Measurements from ENCODE around the gene MPP1.

Gene MPP1

DNA sequence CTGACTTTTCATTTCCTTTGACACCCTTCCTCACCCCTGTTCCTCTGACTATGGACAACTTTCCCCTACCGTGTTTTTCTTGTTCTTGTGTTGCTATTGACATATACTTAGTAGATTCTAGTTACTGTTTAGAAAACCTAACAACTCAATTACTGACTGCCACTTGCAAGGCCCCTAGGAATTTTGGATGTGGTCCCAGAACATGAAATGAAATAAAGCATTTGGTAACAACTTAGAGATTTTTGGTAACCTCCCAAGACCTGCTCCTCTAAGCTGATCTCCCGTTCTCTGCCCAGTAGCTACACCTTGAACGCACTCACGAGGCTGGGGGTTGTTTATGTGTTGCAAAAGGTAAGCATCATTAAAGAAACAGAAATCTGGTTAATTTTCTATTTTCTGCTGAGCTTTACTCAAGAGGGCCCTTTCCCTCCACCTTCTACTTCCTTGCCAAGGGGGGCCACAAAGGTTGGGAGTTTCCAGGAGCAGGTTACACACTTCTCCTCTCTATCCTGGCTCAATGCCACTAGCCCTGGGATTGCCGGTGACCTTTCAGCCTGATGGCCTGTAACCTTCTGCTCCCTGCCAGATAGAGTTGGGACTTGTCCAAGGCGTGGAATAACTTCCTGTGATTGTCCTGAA, 74.9 kb downstream of the MPP1 start:
- peak; percentile 61 for DNase-seq

GRCh38 chrX:154729439-154729838, 75.8 kb downstream of the MPP1 start:
- no peak for DNase-seq

All from EL (cell line).